Measurements from ENCODE around the gene CAPZB.

CAPZB gene

GRCh38 chr1:19467199-19468187, 17.8 kb downstream of the CAPZB start:
- DNase-seq = no peak

GRCh38 chr1:19466112-19466561, 19.2 kb downstream of the CAPZB start:
- no peak for DNase-seq

GRCh38 chr1:19465650-19466049, 19.7 kb downstream of the CAPZB start:
- no peak for DNase-seq

- DNase-seq = no peak
Observed at GRCh38 chr1:19465123-19465522, 20.2 kb downstream of the CAPZB start.

- no peak for DNase-seq
Observed at GRCh38 chr1:19464696-19465095, 20.6 kb downstream of the CAPZB start.

GRCh38 chr1:19463504-19463803, 21.9 kb downstream of the CAPZB start:
- DNase-seq = no peak

GRCh38 chr1:19462781-19463503, 22.4 kb downstream of the CAPZB start:
- no peak for DNase-seq

- DNase-seq = no peak
Observed at GRCh38 chr1:19461220-19461554, 24.2 kb downstream of the CAPZB start.

GRCh38 chr1:19460535-19461219, 24.7 kb downstream of the CAPZB start:
- DNase-seq = no peak

- no peak for DNase-seq
Observed at GRCh38 chr1:19458815-19459417, 26.4 kb downstream of the CAPZB start.

- no peak for DNase-seq
Observed at GRCh38 chr1:19457607-19458006, 27.7 kb downstream of the CAPZB start.

- no peak for DNase-seq
Observed at GRCh38 chr1:19456968-19457441, 28.3 kb downstream of the CAPZB start.

- DNase-seq = no peak
Observed at GRCh38 chr1:19455353-19455752, 30.0 kb downstream of the CAPZB start.

GRCh38 chr1:19454265-19455146, 30.8 kb downstream of the CAPZB start:
- no peak for DNase-seq

GRCh38 chr1:19453741-19454201, 31.6 kb downstream of the CAPZB start:
- no peak for DNase-seq

GRCh38 chr1:19452221-19452663, 33.1 kb downstream of the CAPZB start:
- no peak for DNase-seq

- DNase-seq = no peak
Observed at GRCh38 chr1:19450811-19451515, 34.4 kb downstream of the CAPZB start.

GRCh38 chr1:19449454-19450228, 35.7 kb downstream of the CAPZB start:
- DNase-seq = no peak

- DNase-seq = no peak
Observed at GRCh38 chr1:19448491-19449439, 36.6 kb downstream of the CAPZB start.

Data from activated CD4-positive, CD25-positive, alpha-beta regulatory T cell treated with anti-CD3 and anti-CD28 coated beads, Interleukin-2, amount 50 U/mL, for 72 hours (primary cell).